CMK (cell line): ENCODE measurements around the gene BRF1.
"Not testable (repeated sequence)": the region's sequence is repeated elsewhere in the genome, so short reads cannot be mapped to it uniquely, and the experiment has no call there.

Experiments
- DNase-seq: peaks from one replicate; pipeline ENCODE4 v3.0.0-alpha.2; 2010; ENCODE audit warnings: low read depth

BRF1 gene

GRCh38 chr14:105315941-105316576 is 15.3 kb upstream of the BRF1 start:
- no peak for DNase-seq

DNA sequence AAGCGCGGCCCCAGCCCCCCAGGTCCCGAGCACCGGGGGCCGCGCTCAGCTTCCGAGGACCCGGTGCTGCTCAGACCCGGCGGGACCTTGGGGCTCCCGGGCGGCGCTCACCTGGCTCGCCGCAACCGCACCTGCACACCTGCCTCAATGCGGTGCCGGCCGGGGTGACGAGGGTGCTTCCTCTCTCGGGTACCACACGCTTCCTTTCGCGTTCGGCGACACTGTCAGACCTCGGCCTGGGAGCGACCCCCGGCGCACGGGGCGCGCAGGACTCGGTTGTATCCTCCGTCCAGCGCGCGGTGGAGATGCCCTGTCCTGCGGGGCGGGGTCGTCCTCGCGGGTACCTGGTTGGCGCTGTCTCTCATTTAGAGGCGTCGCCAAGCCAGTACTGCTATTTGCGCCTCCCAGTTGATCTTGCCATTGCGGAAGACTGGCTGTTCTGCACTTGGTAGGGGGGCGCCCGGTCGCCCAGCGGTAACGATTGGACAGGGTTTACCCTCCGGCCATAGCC is 14.5 kb upstream of the BRF1 start:
- DNase-seq, result no peak

DNA sequence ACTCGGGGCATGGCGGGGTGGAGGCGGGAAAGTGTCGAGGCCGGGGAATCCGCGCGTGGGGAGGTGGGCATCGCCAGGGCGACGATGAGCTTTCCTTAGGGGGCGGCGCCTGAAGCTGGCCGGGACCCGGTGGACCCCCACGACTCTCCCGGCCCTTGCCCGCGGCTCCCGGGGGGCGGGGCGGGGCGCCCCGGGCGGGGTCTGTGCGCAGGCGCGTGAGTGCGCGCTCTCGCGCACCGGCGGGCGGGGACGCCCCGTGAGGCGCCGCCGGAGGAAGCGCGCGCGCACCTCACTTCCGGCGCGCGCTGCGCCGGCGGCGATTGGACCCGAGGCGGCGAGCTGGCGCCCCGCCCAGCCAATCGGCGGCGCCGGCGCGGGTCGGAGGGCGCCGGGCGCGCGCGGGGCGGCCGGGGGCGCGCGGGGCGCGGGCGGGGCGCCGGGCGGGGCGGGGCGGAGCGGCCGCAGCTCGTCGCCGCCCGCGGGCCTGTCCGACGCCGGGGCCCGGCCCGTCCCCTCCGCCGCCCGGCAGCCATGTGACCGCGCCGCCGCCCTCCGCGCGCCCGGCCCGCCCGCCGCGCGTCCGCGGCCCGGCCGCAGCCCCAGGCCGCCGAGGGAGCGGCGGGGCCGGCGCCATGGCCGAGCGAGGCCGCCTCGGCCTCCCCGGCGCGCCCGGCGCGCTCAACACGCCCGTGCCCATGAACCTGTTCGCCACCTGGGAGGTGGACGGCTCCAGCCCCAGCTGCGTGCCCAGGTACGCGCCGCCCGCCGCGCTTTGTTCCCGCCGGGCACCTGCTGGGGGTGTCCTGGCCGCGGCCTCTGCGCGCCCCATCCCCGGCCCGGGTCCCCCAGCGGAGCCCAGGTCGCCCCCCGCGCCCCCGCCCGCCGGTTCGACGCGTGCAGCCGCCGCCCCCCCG is 13.7 kb upstream of the BRF1 start, which contains the start of gene PACS2:
TSS of gene PACS2 (plus strand) at position 462 of the 914 bp plus-strand sequence. CDS start at position 633, 171 bp downstream.
- no peak for DNase-seq

DNA sequence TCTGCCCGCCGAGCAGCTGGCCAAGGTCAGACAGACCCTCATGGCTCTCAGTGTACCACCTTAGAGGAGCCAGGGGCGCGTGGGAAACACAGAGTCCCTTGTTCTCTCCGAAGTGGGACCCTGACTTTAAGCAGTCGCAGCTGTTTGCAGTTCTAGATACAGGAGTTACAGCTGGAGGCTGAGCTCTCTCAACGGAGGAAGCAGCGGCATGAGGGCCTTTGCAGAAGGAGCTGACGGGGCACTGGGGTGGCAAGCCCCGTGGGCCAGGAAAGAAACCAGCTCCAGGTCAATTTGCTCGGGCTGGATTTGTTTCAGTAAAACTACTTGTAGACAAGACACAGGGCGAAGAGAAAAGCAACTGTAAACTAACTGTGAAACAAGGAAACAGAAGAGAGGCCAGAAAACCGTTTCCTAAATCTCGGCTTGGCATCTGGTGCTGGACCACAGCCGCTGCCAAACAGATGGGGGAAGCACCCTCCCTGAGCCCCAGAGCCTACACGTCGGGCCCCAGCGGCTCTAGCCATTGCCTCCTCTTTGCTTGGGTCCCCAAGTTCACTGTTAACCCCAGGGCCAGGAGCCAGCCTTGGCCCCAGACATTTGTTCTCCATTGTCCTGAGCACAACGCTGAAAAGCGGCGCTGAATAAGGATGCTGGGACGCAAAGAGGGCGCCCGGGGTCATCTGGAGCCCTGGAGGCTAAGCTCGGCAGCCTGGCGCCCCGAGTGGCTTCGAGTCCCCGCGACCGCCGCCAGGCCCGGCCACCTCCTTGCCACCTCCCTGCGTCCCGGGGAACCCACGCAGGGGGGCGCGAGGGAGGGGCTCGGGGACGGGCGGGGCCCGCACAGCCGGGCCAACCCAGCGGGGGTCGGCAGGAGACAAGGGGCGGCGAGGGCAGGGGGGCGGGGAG is 12.8 kb upstream of the BRF1 start:
- DNase-seq, result no peak

GRCh38 chr14:105312973-105313372 is 12.2 kb upstream of the BRF1 start:
- no peak for DNase-seq

- DNase-seq, result no peak
Measured at GRCh38 chr14:105311838-105312237, 11.0 kb upstream of the BRF1 start.

DNA sequence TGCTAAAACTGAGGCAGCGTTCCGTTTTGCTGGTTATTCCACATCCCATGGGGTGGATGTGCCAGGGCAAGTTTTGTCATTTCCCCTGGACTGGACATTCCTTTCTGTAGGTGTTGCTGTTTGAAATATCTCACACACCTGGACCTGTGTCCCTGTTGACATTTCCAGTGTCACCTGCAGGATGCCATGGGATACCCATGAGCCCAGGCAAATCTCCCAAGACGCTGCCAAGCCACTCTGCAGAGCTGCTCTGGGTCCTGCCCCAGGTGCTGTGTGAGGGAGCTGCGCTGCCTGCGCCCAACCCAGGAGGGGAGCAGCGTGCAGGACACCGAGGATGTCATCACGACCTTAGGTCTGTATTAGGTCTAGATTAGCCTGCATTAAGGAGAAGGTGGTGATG is 8.6 kb upstream of the BRF1 start:
- no peak for DNase-seq

DNA sequence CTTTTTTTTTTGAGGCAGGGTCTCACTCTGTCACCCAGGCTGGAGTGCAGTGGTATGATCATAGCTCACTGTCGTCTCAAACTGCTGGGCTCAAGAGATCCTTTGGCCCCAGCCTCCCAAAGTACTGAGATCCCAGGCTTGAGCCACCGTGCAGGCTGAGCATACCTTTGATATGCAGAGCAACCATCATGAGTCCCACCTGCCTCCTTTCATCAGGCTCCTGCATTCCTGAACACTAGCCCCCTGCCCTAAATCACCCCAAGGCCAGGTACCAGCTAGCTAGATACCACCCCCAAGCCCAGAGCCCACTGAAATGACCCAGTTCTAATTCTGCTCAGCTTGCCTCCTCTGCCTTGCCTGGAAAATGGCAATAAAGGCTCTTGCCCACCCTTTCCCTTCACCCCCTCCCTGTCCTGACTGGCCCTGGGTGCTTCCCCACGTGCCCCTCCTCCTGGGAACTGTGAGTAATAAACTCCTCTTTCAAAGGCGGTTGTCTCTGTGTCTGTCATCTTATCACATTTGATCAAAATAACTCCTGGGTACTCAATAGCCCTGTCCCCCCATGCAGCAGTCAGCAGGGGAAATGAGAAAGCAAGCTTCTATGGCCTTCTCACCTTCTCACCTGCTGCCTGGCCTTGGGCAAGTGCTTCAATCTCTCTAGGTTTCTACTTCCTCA is 6.4 kb upstream of the BRF1 start:
- DNase-seq, result no peak

- no peak for DNase-seq
Measured at GRCh38 chr14:105305791-105306190, 5.0 kb upstream of the BRF1 start.

GRCh38 chr14:105305345-105305744 is 4.5 kb upstream of the BRF1 start:
- no peak for DNase-seq

GRCh38 chr14:105304565-105304964 is 3.8 kb upstream of the BRF1 start:
- no peak for DNase-seq

GRCh38 chr14:105303949-105304348 is 3.1 kb upstream of the BRF1 start:
- no peak for DNase-seq

GRCh38 chr14:105301915-105302249 is 1.1 kb upstream of the BRF1 start:
- DNase-seq, result not testable (repeated sequence)

GRCh38 chr14:105301103-105301914 is 508 bp upstream of the BRF1 start:
- DNase-seq, result peak; percentile 88

- DNase-seq, result no peak
Measured at GRCh38 chr14:105299654-105300541, 903 bp downstream of the BRF1 start.

GRCh38 chr14:105297311-105297710 is 3.5 kb downstream of the BRF1 start:
- not testable (repeated sequence) for DNase-seq

DNA sequence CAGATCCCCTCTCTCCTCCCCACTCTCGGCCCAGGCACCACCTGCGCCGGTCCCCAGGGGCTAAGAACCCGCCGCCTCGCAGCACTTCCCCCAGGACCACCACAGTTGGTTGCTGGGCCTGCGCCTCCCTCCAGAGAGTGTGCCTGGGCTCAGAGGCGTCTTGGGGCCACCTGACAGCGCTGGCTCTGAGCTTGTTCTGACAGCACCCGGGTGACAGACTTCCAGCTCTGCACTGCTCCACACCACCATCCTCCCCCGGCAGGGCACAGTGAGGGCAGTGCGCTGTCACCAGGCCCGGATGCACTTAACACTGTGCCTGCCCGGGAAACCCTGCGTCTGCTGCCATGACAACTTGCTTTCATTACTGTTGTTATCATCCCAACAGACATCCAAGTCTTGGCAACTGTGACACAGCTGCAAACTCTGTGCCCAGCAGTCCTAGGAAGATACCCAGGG is 6.6 kb downstream of the BRF1 start:
- DNase-seq, result no peak

GRCh38 chr14:105292826-105293711 is 7.7 kb downstream of the BRF1 start:
- DNase-seq, result no peak
